Peyer's patch (tissue), 4 donors: ENCODE measurements around the gene SH2D3A. TPM values are rescaled to one million over a fixed set of nuclear protein-coding genes. Genes with fewer than 3 reads are reported as not detected.
A peak's percentile ranks its signal among the peaks of the same experiment; 100 is the strongest.

Source experiments
- DNase-seq, 3 donors: peaks; one replicate each; pipeline ENCODE4 v3.0.0-alpha.2; 2017 to 2019
- H3K27ac ChIP-seq, 4 donors: fragments of 200-600 bp; sonication (generic); one replicate each; pipeline ENCODE4 v1.5.1; 2016 to 2019
- H3K27me3 ChIP-seq, 2 donors: fragments of 200-600 bp; sonication (generic); one replicate each; pipeline ENCODE4 v1.5.1; 2019
- H3K36me3 ChIP-seq, 3 donors: fragments of 200-600 bp; sonication (generic); one replicate each; pipeline ENCODE4 v1.5.1; 2016 to 2019
- H3K4me1 ChIP-seq, 4 donors: fragments of 200-600 bp; sonication (generic); one replicate each; pipeline ENCODE4 v1.5.1; 2016 to 2019
- H3K4me3 ChIP-seq, 4 donors: fragments of 200-600 bp; sonication (generic); 1 replicate in 3 of 4; 2 replicates in 1 of 4; pipeline ENCODE4 v1.5.1; 2016 to 2019; ENCODE audit warnings: mild to moderate bottlenecking in 1 of 4
- H3K9me3 ChIP-seq, 4 donors: fragments of 200-600 bp; sonication (generic); one replicate each; pipeline ENCODE4 v1.5.1; 2016 to 2019; ENCODE audit warnings: mild to moderate bottlenecking in 1 of 4
- CTCF ChIP-seq, 6 experiments: fragments of 450-650 bp in 4 of 6; fragments of 200-600 bp in 2 of 6; sonication (generic) in 1 of 6; IDR thresholded peaks; one replicate each; pipeline ENCODE4 v1.5.1; 2017 to 2019; ENCODE audit warnings: antibody characterized with exemption in 6 of 6, mild to moderate bottlenecking in 3 of 6, moderate library complexity in 1 of 6
- POLR2A ChIP-seq, 2 donors: fragments of 450-650 bp; IDR thresholded peaks; one replicate each; pipeline ENCODE4 v1.5.1; 2017; ENCODE audit warnings: antibody characterized with exemption in 2 of 2, mild to moderate bottlenecking in 2 of 2, moderate library complexity in 2 of 2
- total RNA-seq, 4 donors: library from RNA; depleted of rRNA; stranded (reverse); fragments of >200 nt; gene quantifications; one replicate each; pipeline ENCODE4 v1.1.0, GENCODE V29; 2016

Gene SH2D3A
- total RNA-seq, 4 donors from 2014 or later, result 43.7 to 127 (median 91.9) TPM

GRCh38 chr19:6738787-6739389 is 28.3 kb downstream of the SH2D3A start:
- TF ChIP-seq POLR2A (IDR thresholded peaks at IDR 0.05) (no peak), CTCF (IDR thresholded peaks at IDR 0.05) (no peak)
- peak overlapping the region; percentile 29 to 88 (median 60) for H3K4me3 ChIP-seq

GRCh38 chr19:6737873-6738786 is 29.1 kb downstream of the SH2D3A start:
- TF ChIP-seq POLR2A (IDR thresholded peaks at IDR 0.05), result peak in 1 of 2 donors; percentile 49
- peak; percentile 54 to 90 (median 83) for TF ChIP-seq CTCF (IDR thresholded peaks at IDR 0.05)
- no peaks in the 10 kb centered on the region for H3K9me3 ChIP-seq
- peak overlapping the region; percentile 86 to 95 (median 94) for H3K27ac ChIP-seq
- H3K4me1 ChIP-seq, result peaks cover 0 to 36% (median 25%) of the 10 kb centered on the region in 4 donors
- peak; percentile 90 to 98 (median 97) for DNase-seq
- H3K27me3 ChIP-seq, result no peaks in the 10 kb centered on the region
- H3K4me3 ChIP-seq, result peak overlapping the region in 3 of 4 donors; percentile 37 to 88 (median 82)
- peaks cover 0 to 17% (median 0%) of the 10 kb centered on the region in 3 donors for H3K36me3 ChIP-seq

More at GRCh38 chr19:6738787-6739389, 28.3 kb downstream of the SH2D3A start:
- H3K27me3 ChIP-seq, result no peaks in the 10 kb centered on the region
- H3K9me3 ChIP-seq, result no peaks in the 10 kb centered on the region
- peak overlapping the region; percentile 86 to 95 (median 94) for H3K27ac ChIP-seq
- peaks cover 0 to 17% (median 0%) of the 10 kb centered on the region in 3 donors for H3K36me3 ChIP-seq
- peak; percentile 32 to 74 (median 70) for DNase-seq
- H3K4me1 ChIP-seq, result peaks cover 0 to 37% (median 25%) of the 10 kb centered on the region in 4 donors

- no peaks in the 10 kb centered on the region for H3K9me3 ChIP-seq
- no peaks in the 10 kb centered on the region for H3K27me3 ChIP-seq
- DNase-seq, result peak; percentile 99 to 100 (median 99)
- H3K4me1 ChIP-seq, result peaks cover 0 to 36% (median 25%) of the 10 kb centered on the region in 4 donors
- TF ChIP-seq POLR2A (IDR thresholded peaks at IDR 0.05), result peak; percentile 39 to 60
- TF ChIP-seq CTCF (IDR thresholded peaks at IDR 0.05), result no peak
- H3K4me3 ChIP-seq, result peak within 1 kb of the TSS; percentile 67 to 93 (median 86)
- peak within 1 kb of the TSS; percentile 93 to 97 (median 96) for H3K27ac ChIP-seq
- peaks cover 0 to 19% (median 0%) of the 10 kb centered on the region in 3 donors for H3K36me3 ChIP-seq
Observed at GRCh38 chr19:6737284-6737872, 29.9 kb downstream of the SH2D3A start, which contains the start of gene GPR108. TSS of gene GPR108 (minus strand) at chr19:6737580. CDS start at chr19:6737576, 4 bp downstream.

GRCh38 chr19:6736917-6737283 is 30.3 kb downstream of the SH2D3A start:
- peak overlapping the region; percentile 67 to 93 (median 86) for H3K4me3 ChIP-seq
- no peak for DNase-seq

More at GRCh38 chr19:6736917-6737283, 30.3 kb downstream of the SH2D3A start:
- TF ChIP-seq POLR2A (IDR thresholded peaks at IDR 0.05) (no peak), CTCF (IDR thresholded peaks at IDR 0.05) (no peak)
- Histone ChIP-seq H3K27ac (peak overlapping the region; percentile 93 to 97 (median 96)), H3K4me1 (peaks cover 0 to 36% (median 25%) of the 10 kb centered on the region in 4 donors), H3K36me3 (peaks cover 0 to 24% (median 0%) of the 10 kb centered on the region in 3 donors), H3K27me3 (no peaks in the 10 kb centered on the region), H3K9me3 (no peaks in the 10 kb centered on the region)
